Endodermal cell (in vitro differentiated cells): ENCODE data around the gene AP3S1. TPM values are rescaled to one million over a fixed set of nuclear protein-coding genes. Genes with fewer than 3 reads are reported as not detected.

Source experiments
- DNase-seq: peaks from one replicate; pipeline ENCODE4 v3.0.0-alpha.2; 2017
- H3K27ac ChIP-seq: 2 replicates; pipeline ENCODE4 v1.5.1; 2013; ENCODE audit warnings: mild to moderate bottlenecking, low read depth, low read length, moderate library complexity
- H3K27me3 ChIP-seq: 2 replicates; pipeline ENCODE4 v1.6.1; 2013; ENCODE audit warnings: mild to moderate bottlenecking, low read length, moderate library complexity; ENCODE audit not compliant: insufficient read depth, control insufficient read depth, poor library complexity, severe bottlenecking
- H3K36me3 ChIP-seq: 2 replicates; pipeline ENCODE4 v1.7.0; 2013; ENCODE audit warnings: mild to moderate bottlenecking, low read length, moderate library complexity; ENCODE audit not compliant: control insufficient read depth, insufficient read depth
- H3K4me1 ChIP-seq: one replicate; pipeline ENCODE4 v1.7.0; 2013; ENCODE audit warnings: low read length; ENCODE audit not compliant: control insufficient read depth, insufficient read depth
- H3K4me3 ChIP-seq: 2 replicates; pipeline ENCODE4 v1.5.1; 2013; ENCODE audit warnings: mild to moderate bottlenecking, low read length, moderate library complexity
- H3K9ac ChIP-seq: 2 replicates; pipeline ENCODE4 v1.6.1; 2013; ENCODE audit warnings: mild to moderate bottlenecking, low read length, moderate library complexity; ENCODE audit not compliant: poor library complexity, severe bottlenecking; ENCODE audit errors: extremely low read depth
- H3K9me3 ChIP-seq: 2 replicates; pipeline ENCODE4 v1.6.1; 2013; ENCODE audit warnings: mild to moderate bottlenecking, low read length, moderate library complexity; ENCODE audit not compliant: control insufficient read depth
- H3K27ac Mint-ChIP-seq: 2 replicates; pipeline ENCODE4 v1.8.0; 2020; ENCODE audit warnings: mixed read lengths
- H3K27me3 Mint-ChIP-seq: 2 replicates; pipeline ENCODE4 v1.8.0; 2021; ENCODE audit warnings: mild to moderate bottlenecking, mixed read lengths; ENCODE audit not compliant: insufficient read depth
- H3K36me3 Mint-ChIP-seq: 2 replicates; pipeline ENCODE4 v1.8.0; 2020; ENCODE audit warnings: low read depth, mixed read lengths
- H3K4me1 Mint-ChIP-seq: 2 replicates; pipeline ENCODE4 v1.8.0; 2020; ENCODE audit warnings: mixed read lengths
- H3K4me3 Mint-ChIP-seq: 2 replicates; pipeline ENCODE4 v1.8.0; 2020; ENCODE audit warnings: mild to moderate bottlenecking, moderate library complexity, mixed read lengths
- H3K9me3 Mint-ChIP-seq: 2 replicates; pipeline ENCODE4 v1.8.0; 2020; ENCODE audit warnings: mild to moderate bottlenecking, mixed read lengths
- CTCF ChIP-seq: fragments of 200-600 bp; sonication (generic); conservative IDR thresholded peaks from 2 replicates; pipeline ENCODE4 v1.5.0; 2021; ENCODE audit warnings: antibody characterized with exemption, mild to moderate bottlenecking
- WGBS, 2 experiments: methylation state at CpG; one replicate each; pipeline versions ENCODE4 v1.1.5 to v1.1.7; 2013; ENCODE audit warnings: missing lambda C conversion rate in 2 of 2, mixed read lengths in 1 of 2; ENCODE audit not compliant: insufficient coverage in 1 of 2, insufficient read length in 1 of 2; 5-methylcytosine and 5-hydroxymethylcytosine counted together
- total RNA-seq, 2 donors: library from RNA; stranded (reverse); fragmentation: NEBNext Ultra II Directional in 1 of 2; extraction: Animal tissue kit (Norgen Biotek cat#: 25700) in 1 of 2; gene quantifications; 2 replicates in 1 of 2; 3 replicates in 1 of 2; pipeline ENCODE4 v1.2.1, GENCODE V29; 2021

AP3S1 gene
- total RNA-seq, 2 donors from 2014 or later, result 51.2 to 75.0 TPM

DNA sequence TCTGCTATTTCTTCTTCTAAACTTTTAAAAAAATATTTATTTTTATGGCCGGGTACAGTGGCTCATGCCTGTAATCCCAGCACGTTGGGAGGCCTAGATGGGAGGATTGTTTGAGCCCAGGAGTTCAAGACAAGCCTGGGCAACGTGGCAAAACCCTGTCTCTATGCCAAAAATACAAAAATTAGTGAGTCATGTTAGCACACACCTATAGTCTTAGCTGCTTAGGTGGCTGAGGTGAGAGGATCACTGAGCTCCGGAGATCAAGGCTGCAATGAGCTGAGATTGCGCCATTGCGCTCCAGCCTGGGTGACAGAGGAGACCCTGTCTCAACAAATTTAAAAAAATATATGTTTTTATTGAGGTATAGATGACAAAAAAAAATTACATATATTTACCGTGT lies 5.6 kb downstream of the AP3S1 start:
- H3K36me3 Mint-ChIP-seq, result no peaks in the 10 kb centered on the region
- no peak overlapping the region for H3K27ac Mint-ChIP-seq
- Histone ChIP-seq H3K4me1 (no peaks in the 10 kb centered on the region), H3K4me3 (no peak overlapping the region), H3K9ac (no peak overlapping the region), H3K36me3 (no peaks in the 10 kb centered on the region), H3K27me3 (no peaks in the 10 kb centered on the region), H3K9me3 (no peaks in the 10 kb centered on the region), H3K27ac (no peak overlapping the region)
- no peaks in the 10 kb centered on the region for H3K9me3 Mint-ChIP-seq
- TF ChIP-seq CTCF, result no peak
- peaks cover 20% of the 10 kb centered on the region for H3K4me1 Mint-ChIP-seq
- no peak overlapping the region for H3K4me3 Mint-ChIP-seq
- DNase-seq, result no peak
- H3K27me3 Mint-ChIP-seq, result peaks cover 7% of the 10 kb centered on the region
- 93 to 100% methylated on average over 1 to 6 of the region's 7 CpGs for WGBS, 2 experiments

GRCh38 chr5:115849258-115849798 lies 7.6 kb downstream of the AP3S1 start:
- Mint-ChIP-seq H3K36me3 (peaks cover 6% of the 10 kb centered on the region), H3K27me3 (no peaks in the 10 kb centered on the region), H3K4me1 (peaks cover 9% of the 10 kb centered on the region), H3K27ac (no peak overlapping the region), H3K9me3 (peaks cover 13% of the 10 kb centered on the region), H3K4me3 (no peak overlapping the region)
- H3K27me3 ChIP-seq, result no peaks in the 10 kb centered on the region
- no peak overlapping the region for H3K4me3 ChIP-seq
- WGBS, 2 experiments, result 91 to 100% methylated on average over 3 of the region's 3 CpGs
- H3K27ac ChIP-seq, result peak overlapping the region; percentile 71
- H3K9me3 ChIP-seq, result peaks cover 16% of the 10 kb centered on the region
- H3K9ac ChIP-seq, result no peak overlapping the region
- no peaks in the 10 kb centered on the region for H3K36me3 ChIP-seq
- no peaks in the 10 kb centered on the region for H3K4me1 ChIP-seq
- DNase-seq, result no peak
- TF ChIP-seq CTCF, result no peak

DNA sequence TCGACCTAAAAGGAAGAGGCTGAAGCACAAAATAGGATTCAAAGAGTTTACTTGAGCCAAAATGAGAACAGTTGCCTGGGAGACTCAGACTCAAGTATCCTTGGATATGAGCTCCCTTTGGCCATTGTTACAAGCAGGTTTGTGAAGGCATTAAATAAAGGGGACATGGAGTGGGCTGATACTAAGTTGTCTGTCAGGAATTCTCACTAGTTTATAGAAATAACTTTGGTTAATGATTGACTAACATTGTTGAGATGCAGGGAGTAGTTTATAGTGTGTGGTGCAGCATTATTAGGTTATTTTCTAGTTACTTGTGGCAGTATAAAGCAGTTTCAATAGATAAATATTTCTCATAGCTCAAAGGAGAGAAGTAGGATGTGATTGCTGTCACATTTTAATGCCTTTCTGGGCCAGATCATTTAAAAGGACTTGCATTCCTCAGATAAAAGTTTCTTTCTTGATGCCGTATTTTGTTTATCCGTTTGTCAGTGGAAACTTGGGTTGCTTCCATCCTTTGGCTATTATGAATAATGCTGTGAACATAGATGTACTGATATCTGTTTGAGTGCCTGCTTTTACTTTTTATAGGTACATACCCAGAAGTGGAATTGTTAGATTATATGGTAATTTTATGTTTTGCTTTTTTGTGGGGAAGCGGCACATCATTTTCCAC lies 9.1 kb downstream of the AP3S1 start:
- Histone ChIP-seq H3K9me3 (peaks cover 17% of the 10 kb centered on the region), H3K36me3 (no peaks in the 10 kb centered on the region), H3K4me1 (no peaks in the 10 kb centered on the region), H3K9ac (no peak overlapping the region), H3K27ac (no peak overlapping the region), H3K27me3 (no peaks in the 10 kb centered on the region), H3K4me3 (no peak overlapping the region)
- no peak for TF ChIP-seq CTCF
- 72 to 93% methylated on average over 3 to 4 of the region's 4 CpGs for WGBS, 2 experiments
- H3K36me3 Mint-ChIP-seq, result peaks cover 8% of the 10 kb centered on the region
- peaks cover 13% of the 10 kb centered on the region for H3K9me3 Mint-ChIP-seq
- H3K27ac Mint-ChIP-seq, result no peak overlapping the region
- DNase-seq, result no peak
- peaks cover 5% of the 10 kb centered on the region for H3K4me1 Mint-ChIP-seq
- H3K4me3 Mint-ChIP-seq, result no peak overlapping the region
- no peaks in the 10 kb centered on the region for H3K27me3 Mint-ChIP-seq
